Retina (tissue), 1 donor: ENCODE results near the gene OARD1.

Experiments
- DNase-seq: peaks from one replicate; pipeline ENCODE4 v3.0.0-alpha.2; 2016

The OARD1 gene

GRCh38 chr6:41047745-41048732, 24.1 kb downstream of the OARD1 start:
- no peak for DNase-seq

DNA sequence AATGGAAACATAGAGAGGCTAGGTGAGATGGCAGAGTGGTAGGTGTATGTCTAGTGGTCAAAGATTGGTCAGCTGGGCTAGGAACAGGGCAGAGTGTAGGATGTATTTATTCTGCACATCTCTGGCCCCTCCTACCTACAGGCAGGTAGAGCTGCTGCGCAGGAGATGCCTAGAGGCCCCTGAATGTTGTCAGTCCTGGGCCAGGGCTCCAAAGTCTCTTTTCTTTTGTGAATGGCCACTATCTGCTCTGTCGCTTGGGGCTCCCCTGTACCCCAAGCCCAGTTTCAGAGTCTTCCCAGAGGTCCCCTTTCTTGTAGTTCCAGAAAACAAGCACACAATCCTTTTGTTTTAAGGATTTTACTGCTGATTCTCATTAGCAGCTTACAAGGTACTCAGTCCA, 24.9 kb downstream of the OARD1 start:
- DNase-seq: no peak

- no peak for DNase-seq
Measured at GRCh38 chr6:41046084-41046483, 26.1 kb downstream of the OARD1 start.

GRCh38 chr6:41045664-41046063, 26.5 kb downstream of the OARD1 start:
- no peak for DNase-seq

DNA sequence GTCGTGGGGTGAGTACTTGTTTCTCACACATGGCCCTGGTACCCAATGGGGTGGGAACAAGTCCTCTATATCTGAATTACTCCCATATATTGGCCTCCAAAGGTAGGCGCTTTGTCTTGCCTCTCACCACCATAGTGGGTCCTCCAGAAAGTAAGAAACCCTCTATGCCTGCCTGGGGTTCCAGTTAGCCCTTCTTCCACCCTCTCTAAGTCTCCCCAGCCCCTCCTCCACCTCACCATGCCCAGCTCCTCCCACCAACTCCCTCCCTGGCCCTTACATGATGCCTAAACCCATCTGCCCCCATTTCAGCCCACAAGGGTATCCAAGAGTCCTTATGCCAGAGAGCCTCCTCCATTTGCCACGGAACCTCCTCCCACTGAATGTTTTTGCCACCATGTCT, 29.0 kb downstream of the OARD1 start:
- DNase-seq: no peak

DNA sequence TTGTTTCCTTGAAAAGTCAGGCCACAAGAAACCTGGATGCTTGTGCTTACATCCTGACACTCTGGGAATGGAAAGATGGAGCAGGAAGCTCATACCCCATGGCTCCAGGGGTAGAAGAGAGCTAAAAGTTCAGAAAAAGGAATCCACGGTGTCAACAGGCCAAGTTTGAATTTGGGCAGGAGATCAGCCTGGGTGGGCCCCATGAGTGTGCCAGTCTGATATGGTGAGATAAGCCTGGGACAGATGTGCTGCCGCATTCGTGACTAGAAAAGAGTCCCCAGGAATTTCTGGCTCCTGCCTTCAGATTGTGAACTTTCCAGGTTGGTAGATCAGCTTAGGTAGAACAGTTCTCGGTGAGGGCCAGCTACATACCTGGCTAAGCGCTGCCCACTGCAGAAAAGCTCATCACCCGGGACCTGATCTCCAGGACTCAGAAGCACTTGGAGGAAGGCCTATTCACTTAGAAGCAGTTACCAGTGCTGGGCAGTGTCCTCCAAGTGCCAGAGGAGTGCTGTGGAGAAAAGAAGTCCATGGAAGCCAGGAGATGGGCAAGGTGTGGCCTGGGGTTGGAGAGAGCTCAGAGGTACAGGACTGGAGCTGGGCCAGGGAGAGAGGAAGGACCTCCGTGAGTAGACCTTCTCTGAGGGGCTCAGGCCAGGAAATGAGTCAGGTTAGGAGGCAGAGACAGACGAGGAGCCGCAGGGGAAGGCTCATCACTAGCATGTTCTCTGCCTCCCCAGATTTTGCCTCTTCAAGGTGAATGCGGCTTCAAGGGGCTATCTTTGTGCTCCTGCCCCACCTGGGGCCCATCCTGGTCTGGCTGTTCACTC, 29.7 kb downstream of the OARD1 start, which contains the start of gene TSPO2:
Gene TSPO2 (plus strand): TSS at position 242 of the 830 bp plus-strand sequence. CDS start 519 bp downstream, at position 761.
- DNase-seq: no peak

GRCh38 chr6:41040940-41041536, 31.1 kb downstream of the OARD1 start:
- no peak for DNase-seq

DNA sequence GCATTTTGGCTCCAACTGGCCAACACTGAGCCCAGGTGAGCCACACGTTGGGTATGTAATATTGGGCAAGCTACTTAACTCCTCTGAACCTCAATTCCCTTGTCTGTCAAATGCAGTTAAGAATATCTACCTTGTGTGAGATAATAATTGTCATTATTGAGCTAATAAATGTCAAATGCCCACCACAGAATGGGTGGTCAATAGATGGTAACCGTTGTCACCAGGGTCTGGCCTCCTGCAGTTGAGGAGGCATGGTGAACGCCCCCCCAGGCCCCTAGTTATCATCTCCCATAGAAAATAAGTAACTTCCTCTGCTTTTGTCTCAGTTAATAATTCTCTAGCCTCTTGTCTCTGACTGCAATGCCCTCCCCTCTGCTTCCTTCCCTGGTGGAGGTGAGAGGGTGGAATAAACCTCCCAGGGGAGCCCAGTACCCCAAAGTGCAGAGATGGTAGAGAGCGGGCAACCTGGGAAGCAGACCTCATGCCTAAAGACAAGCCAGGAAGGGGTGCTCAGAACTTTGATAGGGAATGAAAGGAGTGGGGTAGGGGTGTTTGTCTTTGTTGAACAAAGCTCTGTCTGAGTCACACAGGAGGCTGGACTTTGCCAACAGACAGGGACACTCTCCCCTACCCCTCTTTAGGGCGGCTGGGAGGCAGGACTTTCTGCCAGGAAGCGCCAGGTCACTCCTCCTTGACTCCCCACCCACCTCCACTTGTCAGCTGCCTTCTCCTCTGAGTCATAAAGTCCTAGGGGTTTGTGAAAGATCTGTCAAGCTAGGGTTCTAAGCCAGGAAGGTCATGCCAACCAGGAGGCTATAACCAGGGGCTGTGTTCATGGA, 31.8 kb downstream of the OARD1 start:
- DNase-seq: no peak

- DNase-seq: no peak
Measured at GRCh38 chr6:41039060-41039998, 32.8 kb downstream of the OARD1 start, which contains the start of gene UNC5CL. Gene UNC5CL (minus strand): TSS chr6:41039221. CDS start chr6:41035074, 4,147 bp downstream.

DNA sequence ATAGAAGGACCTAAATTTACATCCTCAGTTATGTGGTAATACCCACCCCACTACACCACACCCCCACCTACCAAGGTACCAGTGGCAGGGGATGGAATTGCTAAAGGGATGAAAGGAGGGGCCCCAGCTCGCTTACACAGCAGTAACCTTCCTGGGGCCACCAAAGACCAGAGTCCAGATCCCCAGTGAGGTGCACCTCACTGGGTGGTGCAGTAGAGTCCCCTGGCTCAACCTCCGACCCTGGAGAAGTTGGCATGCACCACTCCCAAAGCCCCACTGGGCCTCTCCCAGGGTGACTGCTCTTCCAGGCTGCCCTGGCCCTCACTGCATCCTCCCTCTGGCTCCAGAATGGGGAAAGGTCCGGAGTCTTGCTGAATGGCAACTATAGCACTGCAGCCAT, 34.0 kb downstream of the OARD1 start:
- no peak for DNase-seq

DNA sequence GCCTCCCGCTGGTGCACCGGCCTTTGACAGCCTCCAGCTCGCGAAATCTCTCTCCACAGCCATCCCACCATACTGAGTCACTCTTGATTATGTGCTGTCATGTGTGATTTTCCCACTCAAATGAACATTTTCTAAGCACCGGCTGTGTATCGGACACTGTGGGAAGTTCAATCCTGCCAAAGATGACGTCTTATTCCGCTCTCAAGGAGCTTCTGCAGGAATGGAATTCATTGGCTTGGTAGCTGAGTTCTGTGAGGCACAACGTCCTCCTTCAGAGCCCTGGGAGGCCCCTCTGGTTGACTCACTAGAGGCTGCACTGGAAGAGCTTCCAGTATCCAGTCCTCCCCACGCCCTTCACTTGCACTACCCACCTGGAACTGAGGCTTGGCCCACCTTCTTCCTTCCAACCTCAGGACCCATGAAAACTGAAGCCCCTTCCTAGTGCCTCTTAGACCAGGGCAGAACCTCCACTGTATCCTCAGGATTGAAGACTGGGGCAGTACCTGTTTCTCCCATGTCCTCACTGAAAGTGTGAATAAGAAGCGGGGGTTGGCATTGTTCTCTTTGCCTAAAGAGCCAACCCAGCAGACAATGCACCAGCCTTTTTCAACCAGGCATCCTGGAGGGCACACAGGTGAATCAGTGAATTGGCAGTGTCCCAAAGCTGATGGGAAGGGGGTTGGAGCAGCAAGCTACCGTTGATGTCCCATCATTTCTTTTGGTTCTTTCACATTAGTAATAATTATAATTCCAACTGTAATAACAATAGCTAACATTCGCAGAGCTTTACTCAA, 34.9 kb downstream of the OARD1 start:
- DNase-seq: no peak

GRCh38 chr6:41036601-41037000, 35.6 kb downstream of the OARD1 start:
- DNase-seq: no peak

DNA sequence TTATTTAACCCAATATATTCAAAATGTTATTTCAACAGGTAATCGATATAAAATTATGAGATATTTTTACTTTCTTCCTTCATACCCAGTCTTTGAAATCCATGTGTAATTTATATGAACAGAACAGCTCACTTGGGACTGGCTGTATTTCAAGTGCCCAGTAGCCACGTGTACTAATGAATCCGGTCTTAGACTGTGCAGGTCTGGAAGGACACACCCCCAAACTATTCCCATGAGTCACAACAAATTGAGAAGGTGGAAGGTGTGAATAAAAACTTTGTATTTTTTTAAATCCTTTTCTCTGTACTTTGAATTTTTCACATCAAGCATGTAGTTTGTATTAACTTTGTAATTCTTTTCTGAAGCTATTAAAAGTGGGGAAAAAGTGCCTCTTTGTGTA, 36.0 kb downstream of the OARD1 start:
- DNase-seq: no peak

- no peak for DNase-seq
Measured at GRCh38 chr6:41033776-41034175, 38.4 kb downstream of the OARD1 start.

- DNase-seq: no peak
Measured at GRCh38 chr6:41032830-41033229, 39.3 kb downstream of the OARD1 start.

DNA sequence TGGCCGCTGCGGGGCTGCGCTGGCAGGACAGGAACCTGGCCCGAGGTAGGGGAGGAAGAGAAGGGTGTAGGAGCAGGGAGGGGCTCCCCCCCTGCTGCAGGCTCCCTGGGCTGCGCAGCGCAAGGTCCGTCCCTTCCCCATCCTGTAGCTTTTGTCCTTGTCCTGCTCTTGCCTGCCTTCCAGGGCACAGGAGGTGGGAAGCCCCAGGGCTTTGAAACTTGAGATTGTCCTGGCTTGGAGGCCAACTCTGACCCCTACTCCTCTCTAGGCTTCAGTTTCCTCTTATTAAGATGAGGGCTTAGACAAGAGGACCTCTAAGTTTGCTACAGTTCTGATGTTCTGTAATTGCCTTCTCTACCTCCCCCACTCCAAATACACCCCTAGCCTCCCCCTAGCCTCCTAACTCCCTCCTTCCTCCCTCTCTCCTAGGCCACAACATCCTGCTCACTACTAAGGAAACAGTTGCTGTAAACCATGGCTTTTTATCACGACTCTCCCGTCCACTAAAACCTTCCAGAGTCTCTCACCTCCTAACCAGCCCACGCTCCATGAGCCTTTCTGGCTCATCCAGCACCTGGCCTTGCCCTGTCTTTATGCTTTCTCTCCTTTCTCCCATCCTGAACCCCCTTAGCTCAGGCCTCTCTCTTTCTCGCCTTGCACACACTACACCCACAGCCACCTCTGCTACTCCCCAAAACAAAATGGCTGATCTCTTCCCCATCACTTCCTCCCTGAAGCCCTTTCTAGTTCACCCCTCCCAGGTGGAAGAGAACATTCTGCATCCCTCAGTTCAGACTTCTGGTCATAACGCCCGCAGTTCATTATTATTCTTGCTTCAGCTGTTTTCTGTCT, 43.4 kb downstream of the OARD1 start:
- no peak for DNase-seq

DNA sequence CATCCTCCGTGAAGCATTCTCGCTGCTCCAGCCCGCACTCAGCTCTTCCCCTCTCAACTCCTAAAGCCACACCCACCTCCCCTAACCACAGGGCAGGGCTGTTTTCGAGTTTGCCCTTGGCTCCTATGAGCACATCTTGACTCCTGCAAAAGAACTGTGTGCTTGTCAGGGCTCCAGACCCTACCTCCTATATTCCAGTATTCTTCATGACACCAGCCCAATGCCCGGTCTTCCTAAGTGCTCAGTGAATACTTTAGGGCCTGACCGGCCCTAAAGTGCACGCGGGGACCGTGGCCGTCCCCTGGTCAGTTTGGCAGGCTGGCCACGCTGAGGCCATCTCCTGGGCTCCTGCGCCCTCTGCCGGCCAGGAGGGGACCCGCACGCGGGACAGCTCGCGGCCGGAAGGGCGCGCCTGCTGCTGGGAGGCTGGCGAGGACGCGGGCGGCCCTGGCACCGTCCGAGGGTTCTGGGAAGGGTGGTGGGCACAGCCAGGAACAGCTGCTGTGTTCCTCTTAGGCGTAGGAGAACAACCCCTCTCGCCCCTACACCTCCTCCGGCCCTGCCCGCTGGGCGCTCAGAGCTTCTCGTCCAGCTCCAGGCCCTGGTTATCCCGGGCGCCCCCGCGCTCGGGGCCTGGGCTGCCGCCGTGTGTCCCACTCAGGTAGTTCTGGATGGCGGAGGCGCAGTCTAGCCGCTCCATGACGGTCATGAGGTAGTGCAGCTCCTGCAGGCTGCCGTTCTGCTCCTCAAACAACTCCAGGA, 44.2 kb downstream of the OARD1 start:
- peak; percentile 98 for DNase-seq

DNA sequence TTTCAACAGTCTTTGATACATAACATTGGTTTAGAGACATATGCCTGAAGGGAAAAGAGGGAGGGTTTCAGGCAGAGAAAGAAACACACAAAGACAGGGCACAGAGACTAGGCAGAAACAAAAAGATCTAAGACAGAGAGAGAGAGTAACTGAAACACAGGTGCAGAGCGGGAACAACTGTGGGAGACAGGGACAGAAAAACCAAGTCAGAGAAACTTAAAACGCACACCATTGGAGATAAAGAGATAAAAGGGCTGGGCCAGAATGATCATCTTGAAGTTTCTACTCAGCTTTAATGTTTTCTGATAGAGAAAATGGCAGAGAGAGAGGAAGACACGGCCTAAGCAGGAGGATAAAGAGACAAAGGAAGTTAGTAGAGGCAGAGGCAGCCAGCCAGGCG, 44.9 kb downstream of the OARD1 start:
- no peak for DNase-seq
